Neural progenitor cell (in vitro differentiated cells): ENCODE results near the gene TEX11. TPM values are rescaled to one million over a fixed set of nuclear protein-coding genes. Genes with fewer than 3 reads are reported as not detected.

Experiments
- DNase-seq: peaks from one replicate; pipeline ENCODE4 v3.0.0-alpha.2; 2016; ENCODE audit warnings: low spot score
- H2AFZ ChIP-seq: fragments of 200-600 bp; sonication (generic); replicated peaks from 2 replicates; pipeline ENCODE4 v1.6.1; 2016; ENCODE audit warnings: antibody characterized with exemption
- H3F3A ChIP-seq: fragments of 200-600 bp; sonication (generic); 2 replicates; pipeline ENCODE4 v1.6.1; 2016; ENCODE audit warnings: antibody characterized with exemption, low read depth
- H3K27ac ChIP-seq: fragments of 200-600 bp; sonication (generic); 2 replicates; pipeline ENCODE4 v1.5.1; 2016; ENCODE audit warnings: mild to moderate bottlenecking
- H3K27me3 ChIP-seq: fragments of 200-600 bp; sonication (generic); 2 replicates; pipeline ENCODE4 v1.6.1; 2016; ENCODE audit warnings: mild to moderate bottlenecking, moderate library complexity
- H3K36me3 ChIP-seq: fragments of 200-600 bp; sonication (generic); 2 replicates; pipeline ENCODE4 v1.5.1; 2016
- H3K4me1 ChIP-seq: fragments of 200-600 bp; sonication (generic); 2 replicates; pipeline ENCODE4 v1.6.1; 2016; ENCODE audit warnings: mixed run types
- H3K4me2 ChIP-seq: fragments of 200-600 bp; sonication (generic); 2 replicates; pipeline ENCODE4 v1.6.1; 2016
- H3K4me3 ChIP-seq: fragments of 200-600 bp; sonication (generic); 2 replicates; pipeline ENCODE4 v1.5.1; 2016
- H3K79me2 ChIP-seq: fragments of 200-600 bp; sonication (generic); 2 replicates; pipeline ENCODE4 v1.6.1; 2016; ENCODE audit warnings: low read depth
- H3K9ac ChIP-seq: fragments of 200-600 bp; sonication (generic); 2 replicates; pipeline ENCODE4 v1.6.1; 2016
- H3K9me3 ChIP-seq: fragments of 200-600 bp; sonication (generic); 2 replicates; pipeline ENCODE4 v1.5.1; 2016; ENCODE audit warnings: low read depth
- H4K20me1 ChIP-seq: fragments of 200-600 bp; sonication (generic); 2 replicates; pipeline ENCODE4 v1.6.1; 2016; ENCODE audit warnings: low read depth
- H3K27ac Mint-ChIP-seq: 3 replicates; pipeline ENCODE4 v1.8.0; 2021; ENCODE audit warnings: mixed read lengths
- H3K27me3 Mint-ChIP-seq: 2 replicates; pipeline ENCODE4 v1.8.0; 2022; ENCODE audit warnings: low read depth, mild to moderate bottlenecking, inconsistent platforms, moderate library complexity, mixed read lengths; ENCODE audit not compliant: insufficient read depth
- H3K36me3 Mint-ChIP-seq: 3 replicates; pipeline ENCODE4 v1.8.0; 2021; ENCODE audit warnings: mixed read lengths
- H3K4me1 Mint-ChIP-seq: 3 replicates; pipeline ENCODE4 v1.8.0; 2021; ENCODE audit warnings: mixed read lengths
- H3K4me3 Mint-ChIP-seq: 3 replicates; pipeline ENCODE4 v1.8.0; 2021; ENCODE audit warnings: mild to moderate bottlenecking, moderate library complexity, mixed read lengths
- H3K9me3 Mint-ChIP-seq: 3 replicates; pipeline ENCODE4 v1.8.0; 2020; ENCODE audit warnings: mixed read lengths
- EZH2 ChIP-seq: fragments of 200-600 bp; sonication (generic); IDR thresholded peaks from 2 replicates; pipeline ENCODE4 v1.6.1; 2017; ENCODE audit warnings: antibody characterized with exemption, mild to moderate bottlenecking, moderate library complexity
- EZH2phosphoT487 ChIP-seq: fragments of 200-600 bp; sonication (generic); IDR thresholded peaks from 2 replicates; pipeline ENCODE4 v1.6.1; 2017; ENCODE audit warnings: antibody characterized with exemption
- total RNA-seq: library from RNA; depleted of rRNA; stranded (reverse); fragments of >200 nt; gene quantifications from 2 replicates; pipeline ENCODE4 v1.2.3, GENCODE V29; 2015; ENCODE audit warnings: low replicate concordance
- TF ChIP-seq, protein P1 (sequence below): fragments of 200-600 bp; sonication (generic); IDR thresholded peaks from 2 replicates; pipeline ENCODE4 v1.5.1; 2017; ENCODE audit warnings: antibody characterized with exemption, mild to moderate bottlenecking

TEX11 gene
- total RNA-seq, 1 donor from 2014 or later = not detected

DNA sequence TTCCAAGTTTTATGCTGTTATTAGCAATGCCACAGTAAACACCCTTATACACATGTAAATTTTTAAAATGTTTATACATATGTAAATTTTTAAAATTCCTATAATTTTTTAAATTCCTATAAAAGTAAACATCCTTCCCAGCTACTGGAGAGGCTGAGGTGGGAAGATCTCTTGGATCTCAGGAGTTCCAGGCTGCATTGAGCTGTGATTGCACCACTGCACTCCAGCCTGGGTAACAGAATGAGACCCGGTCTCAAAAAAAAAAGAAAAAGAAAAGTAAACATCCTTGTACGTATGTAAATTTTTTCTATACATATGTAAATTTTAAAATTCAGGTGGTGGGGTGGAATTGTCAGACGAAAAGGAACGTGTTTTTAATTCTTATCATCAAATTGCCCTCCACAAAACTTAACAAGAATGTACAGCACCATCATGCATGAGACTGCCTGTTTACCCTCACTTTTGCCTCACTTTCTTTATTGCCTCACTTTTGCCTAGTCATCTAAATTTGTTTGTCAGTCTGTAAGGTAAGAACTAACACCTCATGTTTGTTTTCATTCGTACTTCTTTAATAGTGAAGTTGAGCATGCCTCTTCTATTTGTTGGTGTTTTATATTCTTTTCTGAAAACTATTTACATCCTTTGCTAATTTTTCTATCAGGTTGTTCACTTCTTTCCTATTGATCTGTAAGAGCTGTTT lies 14.4 kb upstream of the TEX11 start:
- no peaks in the 10 kb centered on the region for H3K36me3 ChIP-seq
- H3K4me1 ChIP-seq = no peaks in the 10 kb centered on the region
- H3K27me3 ChIP-seq = no peaks in the 10 kb centered on the region
- H2AFZ ChIP-seq = no peak overlapping the region
- H3K4me1 Mint-ChIP-seq = no peaks in the 10 kb centered on the region
- no peaks in the 10 kb centered on the region for H3K36me3 Mint-ChIP-seq
- no peaks in the 10 kb centered on the region for H4K20me1 ChIP-seq
- TF ChIP-seq, protein P1, sequence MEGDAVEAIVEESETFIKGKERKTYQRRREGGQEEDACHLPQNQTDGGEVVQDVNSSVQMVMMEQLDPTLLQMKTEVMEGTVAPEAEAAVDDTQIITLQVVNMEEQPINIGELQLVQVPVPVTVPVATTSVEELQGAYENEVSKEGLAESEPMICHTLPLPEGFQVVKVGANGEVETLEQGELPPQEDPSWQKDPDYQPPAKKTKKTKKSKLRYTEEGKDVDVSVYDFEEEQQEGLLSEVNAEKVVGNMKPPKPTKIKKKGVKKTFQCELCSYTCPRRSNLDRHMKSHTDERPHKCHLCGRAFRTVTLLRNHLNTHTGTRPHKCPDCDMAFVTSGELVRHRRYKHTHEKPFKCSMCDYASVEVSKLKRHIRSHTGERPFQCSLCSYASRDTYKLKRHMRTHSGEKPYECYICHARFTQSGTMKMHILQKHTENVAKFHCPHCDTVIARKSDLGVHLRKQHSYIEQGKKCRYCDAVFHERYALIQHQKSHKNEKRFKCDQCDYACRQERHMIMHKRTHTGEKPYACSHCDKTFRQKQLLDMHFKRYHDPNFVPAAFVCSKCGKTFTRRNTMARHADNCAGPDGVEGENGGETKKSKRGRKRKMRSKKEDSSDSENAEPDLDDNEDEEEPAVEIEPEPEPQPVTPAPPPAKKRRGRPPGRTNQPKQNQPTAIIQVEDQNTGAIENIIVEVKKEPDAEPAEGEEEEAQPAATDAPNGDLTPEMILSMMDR = no peak
- TF ChIP-seq EZH2phosphoT487 = no peak
- no peak for TF ChIP-seq EZH2
- no peak overlapping the region for H3K9ac ChIP-seq
- no peaks in the 10 kb centered on the region for H3K9me3 ChIP-seq
- no peaks in the 10 kb centered on the region for H3K9me3 Mint-ChIP-seq
- no peaks in the 10 kb centered on the region for H3K79me2 ChIP-seq
- H3K4me2 ChIP-seq = no peak overlapping the region
- no peak overlapping the region for H3K27ac Mint-ChIP-seq
- no peak overlapping the region for H3K4me3 Mint-ChIP-seq
- H3F3A ChIP-seq = no peaks in the 10 kb centered on the region
- no peak overlapping the region for H3K27ac ChIP-seq
- peaks cover 5% of the 10 kb centered on the region for H3K27me3 Mint-ChIP-seq
- no peak for DNase-seq
- no peak overlapping the region for H3K4me3 ChIP-seq

DNA sequence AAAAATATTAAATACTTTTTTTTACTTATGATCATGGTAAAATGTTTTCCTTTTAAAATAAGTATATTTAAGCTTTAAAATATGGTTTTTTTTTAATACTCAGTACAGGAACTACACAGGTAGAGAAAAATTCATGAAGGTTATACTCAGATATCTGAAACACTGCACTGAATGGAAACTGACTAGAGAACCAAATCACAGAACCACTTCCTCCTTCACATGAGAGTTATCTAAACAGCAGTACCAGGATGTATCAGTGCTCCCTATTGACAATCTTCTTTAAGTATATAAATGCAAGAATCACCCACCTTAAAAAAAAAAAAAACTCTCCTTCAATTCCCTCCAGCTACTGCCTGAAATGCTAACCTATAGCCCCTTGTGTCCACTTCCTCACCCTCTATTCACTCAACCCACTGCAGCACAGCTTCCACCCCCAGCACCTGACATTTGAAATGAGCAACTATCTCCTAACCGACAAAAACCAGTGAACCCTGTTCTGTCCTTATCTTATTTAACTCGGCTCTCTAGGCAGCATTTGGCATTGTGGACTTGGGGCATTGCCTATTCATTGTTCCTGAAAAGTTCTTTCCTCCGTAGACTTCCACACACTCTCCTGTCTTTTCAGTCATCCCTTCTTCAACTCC lies 13.3 kb upstream of the TEX11 start:
- no peaks in the 10 kb centered on the region for H3K36me3 ChIP-seq
- no peaks in the 10 kb centered on the region for H3K79me2 ChIP-seq
- H3K27me3 ChIP-seq = no peaks in the 10 kb centered on the region
- H3K4me1 ChIP-seq = no peaks in the 10 kb centered on the region
- Mint-ChIP-seq H3K36me3 (no peaks in the 10 kb centered on the region), H3K9me3 (no peaks in the 10 kb centered on the region), H3K4me3 (no peak overlapping the region), H3K27ac (no peak overlapping the region), H3K27me3 (peaks cover 3% of the 10 kb centered on the region), H3K4me1 (no peaks in the 10 kb centered on the region)
- no peaks in the 10 kb centered on the region for H4K20me1 ChIP-seq
- H3K4me2 ChIP-seq = no peak overlapping the region
- no peaks in the 10 kb centered on the region for H3F3A ChIP-seq
- no peak overlapping the region for H3K27ac ChIP-seq
- no peaks in the 10 kb centered on the region for H3K9me3 ChIP-seq
- H3K4me3 ChIP-seq = no peak overlapping the region
- TF ChIP-seq EZH2 (no peak), EZH2phosphoT487 (no peak)
- TF ChIP-seq, protein P1 = no peak
- DNase-seq = no peak
- no peak overlapping the region for H3K9ac ChIP-seq
- H2AFZ ChIP-seq = no peak overlapping the region

DNA sequence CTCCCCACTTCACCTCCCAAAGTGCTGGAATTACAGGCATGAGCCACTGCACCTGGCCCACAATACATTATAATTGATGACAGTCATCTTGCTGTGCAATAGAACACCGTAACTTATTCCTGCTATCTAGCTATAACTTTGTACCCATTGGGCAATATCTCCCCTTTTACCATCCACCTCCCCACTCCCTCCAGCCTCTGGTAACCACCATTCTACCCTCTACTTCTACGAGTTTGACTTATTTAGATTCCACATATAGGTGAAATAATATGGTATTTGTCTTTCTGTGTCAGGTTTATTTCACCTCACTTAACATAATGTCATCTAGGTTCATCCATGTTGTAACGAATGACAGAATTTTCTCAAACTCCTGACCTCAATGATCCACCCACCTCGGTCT lies 8.2 kb upstream of the TEX11 start:
- H2AFZ ChIP-seq = no peak overlapping the region
- H3K27ac Mint-ChIP-seq = no peak overlapping the region

More for the DNA sequence above, 8.2 kb upstream of the TEX11 start:
- no peaks in the 10 kb centered on the region for H3F3A ChIP-seq
- no peak for TF ChIP-seq EZH2
- no peak for TF ChIP-seq EZH2phosphoT487
- TF ChIP-seq, protein P1 = no peak
- H3K4me1 ChIP-seq = no peaks in the 10 kb centered on the region
- H3K36me3 ChIP-seq = no peaks in the 10 kb centered on the region
- no peak overlapping the region for H3K4me2 ChIP-seq
- no peaks in the 10 kb centered on the region for H3K27me3 Mint-ChIP-seq
- no peak overlapping the region for H3K4me3 Mint-ChIP-seq
- H3K9me3 Mint-ChIP-seq = peaks cover 2% of the 10 kb centered on the region
- H3K27ac ChIP-seq = no peak overlapping the region
- no peaks in the 10 kb centered on the region for H3K36me3 Mint-ChIP-seq
- no peaks in the 10 kb centered on the region for H4K20me1 ChIP-seq
- no peaks in the 10 kb centered on the region for H3K4me1 Mint-ChIP-seq
- H3K4me3 ChIP-seq = no peak overlapping the region
- no peak for DNase-seq
- no peaks in the 10 kb centered on the region for H3K27me3 ChIP-seq
- no peaks in the 10 kb centered on the region for H3K9me3 ChIP-seq
- no peak overlapping the region for H3K9ac ChIP-seq
- no peaks in the 10 kb centered on the region for H3K79me2 ChIP-seq
